ENCODE results near the gene FJX1. TPM values are rescaled to one million over a fixed set of nuclear protein-coding genes. Genes with fewer than 3 reads are reported as not detected.

Gene FJX1
- total and polyA plus RNA-seq, 7 donors, result 0.60 to 8.0 (median 2.4) TPM

DNA sequence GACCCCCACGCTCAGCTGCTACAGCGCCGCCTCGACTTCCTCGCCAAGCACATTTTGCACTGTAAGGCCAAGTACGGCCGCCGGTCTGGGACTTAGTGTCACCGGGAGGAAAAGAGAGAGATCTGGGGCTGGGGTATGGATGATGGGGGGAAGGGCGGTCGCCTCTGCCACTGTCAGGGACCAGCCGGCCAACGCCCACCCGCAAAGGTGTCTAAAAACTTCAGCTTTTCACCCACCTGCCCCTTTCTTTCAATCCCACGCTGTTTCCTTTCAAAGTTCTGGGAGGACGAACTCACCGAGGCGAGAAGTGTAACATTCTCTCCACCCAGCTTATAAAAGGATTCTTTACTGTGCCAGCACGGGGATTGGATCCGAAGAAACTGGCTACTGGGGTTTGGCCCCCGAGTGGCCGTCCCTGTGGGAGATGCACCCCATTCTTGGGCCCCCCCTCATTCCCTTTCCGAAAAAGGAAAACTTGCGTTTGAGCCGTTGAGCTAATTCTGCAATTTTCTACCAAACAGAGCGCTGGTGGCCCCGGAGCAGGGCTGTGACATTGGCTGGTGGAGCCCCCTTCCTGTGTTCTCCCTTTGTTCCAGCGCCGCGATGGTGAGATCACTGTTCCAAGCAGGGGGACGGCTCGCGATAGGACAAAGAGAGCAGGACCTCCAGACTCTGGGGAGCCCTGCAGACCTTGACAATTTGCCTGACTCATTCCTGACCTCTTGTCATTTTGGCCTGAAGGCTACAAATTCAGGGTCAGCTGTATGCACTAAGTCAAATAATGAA lies 1.8 kb downstream of the FJX1 start:
- intact Hi-C loops (cut with DNase I), result loop anchor here (2.0 to 10.0 kb wide), 8 partner anchors 43 to 872 kb away; partner anchors contain the start of gene TRIM44 (in 1 of the 2)
- H3K27me3 ChIP-seq (ENCODE audit: insufficient read depth in 3 of 3, low read length in 2 of 3), result peaks cover 0 to 17% (median 0%) of the 10 kb centered on the region in 3 donors
- 13 to 19% (median 16%) methylated on average over 33 of the region's 33 CpGs for WGBS, 3 donors
- peak overlapping the region; percentile 74 for H3K4me3 ChIP-seq
- DNase-seq, result peak; percentile 24 to 53
- TF ChIP-seq, protein P1, sequence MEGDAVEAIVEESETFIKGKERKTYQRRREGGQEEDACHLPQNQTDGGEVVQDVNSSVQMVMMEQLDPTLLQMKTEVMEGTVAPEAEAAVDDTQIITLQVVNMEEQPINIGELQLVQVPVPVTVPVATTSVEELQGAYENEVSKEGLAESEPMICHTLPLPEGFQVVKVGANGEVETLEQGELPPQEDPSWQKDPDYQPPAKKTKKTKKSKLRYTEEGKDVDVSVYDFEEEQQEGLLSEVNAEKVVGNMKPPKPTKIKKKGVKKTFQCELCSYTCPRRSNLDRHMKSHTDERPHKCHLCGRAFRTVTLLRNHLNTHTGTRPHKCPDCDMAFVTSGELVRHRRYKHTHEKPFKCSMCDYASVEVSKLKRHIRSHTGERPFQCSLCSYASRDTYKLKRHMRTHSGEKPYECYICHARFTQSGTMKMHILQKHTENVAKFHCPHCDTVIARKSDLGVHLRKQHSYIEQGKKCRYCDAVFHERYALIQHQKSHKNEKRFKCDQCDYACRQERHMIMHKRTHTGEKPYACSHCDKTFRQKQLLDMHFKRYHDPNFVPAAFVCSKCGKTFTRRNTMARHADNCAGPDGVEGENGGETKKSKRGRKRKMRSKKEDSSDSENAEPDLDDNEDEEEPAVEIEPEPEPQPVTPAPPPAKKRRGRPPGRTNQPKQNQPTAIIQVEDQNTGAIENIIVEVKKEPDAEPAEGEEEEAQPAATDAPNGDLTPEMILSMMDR (IDR thresholded peaks at IDR 0.05), result no peak
- no peak for ATAC-seq
- no peak overlapping the region for H3K27ac ChIP-seq
- H3K4me1 ChIP-seq, result no peaks in the 10 kb centered on the region
- H3K9me3 ChIP-seq, result no peaks in the 10 kb centered on the region
- no peaks in the 10 kb centered on the region for H3K36me3 ChIP-seq (ENCODE audit: insufficient read depth in 1 of 2, low read depth in 1 of 2)

DNA sequence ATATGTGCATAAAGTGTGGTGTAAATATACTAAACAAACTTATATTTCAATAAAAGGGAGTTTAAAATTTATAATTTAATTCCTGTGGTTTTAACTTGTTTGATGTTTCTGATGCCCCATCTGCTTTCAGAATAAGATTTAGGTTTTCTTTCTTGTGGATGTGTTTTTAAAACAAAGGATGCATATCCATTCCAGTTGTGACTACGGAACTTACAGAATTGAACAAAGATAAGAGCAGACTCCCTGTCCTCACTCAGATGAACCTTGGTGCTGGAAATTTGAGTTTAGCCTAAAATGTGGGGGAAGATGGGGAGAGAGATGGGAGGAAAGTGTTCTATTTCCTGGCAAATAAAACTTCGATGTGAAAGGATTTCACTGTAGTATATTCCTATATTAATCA lies 2.5 kb downstream of the FJX1 start:
- TF ChIP-seq, protein P1 (IDR thresholded peaks at IDR 0.05), result no peak
- Histone ChIP-seq H3K27me3 (ENCODE audit: insufficient read depth in 3 of 3, low read length in 2 of 3) (peaks cover 0 to 17% (median 0%) of the 10 kb centered on the region in 3 donors), H3K9me3 (no peaks in the 10 kb centered on the region), H3K36me3 (ENCODE audit: insufficient read depth in 1 of 2, low read depth in 1 of 2) (no peaks in the 10 kb centered on the region), H3K4me3 (no peak overlapping the region), H3K27ac (no peak overlapping the region), H3K4me1 (no peaks in the 10 kb centered on the region)
- DNase-seq (no peak), ATAC-seq (no peak)
- intact Hi-C loops (cut with DNase I), result no loop called here
- 89 to 95% (median 90%) methylated on average over 2 of the region's 2 CpGs for WGBS, 3 donors

DNA sequence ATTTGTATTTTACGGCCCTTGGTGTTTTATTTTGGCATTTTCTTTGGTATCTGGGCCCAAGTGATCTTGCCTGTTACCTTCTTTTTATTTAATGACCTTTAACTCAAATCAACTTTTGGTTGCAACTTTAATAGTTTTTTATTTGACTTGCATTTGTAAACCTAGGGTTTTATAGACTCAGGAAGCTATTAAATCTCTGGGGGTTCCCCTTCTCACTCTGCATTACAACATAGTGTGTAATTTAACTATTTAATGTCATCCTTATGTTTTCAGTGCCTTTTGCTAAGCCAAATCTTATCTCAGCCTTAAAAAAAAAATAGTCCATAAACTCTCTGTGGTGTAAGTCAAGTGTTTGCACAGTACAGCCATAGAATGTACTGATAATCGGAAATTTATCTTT lies 3.4 kb downstream of the FJX1 start:
- intact Hi-C loops (cut with DNase I), result no loop called here
- Histone ChIP-seq H3K9me3 (no peaks in the 10 kb centered on the region), H3K27ac (no peak overlapping the region), H3K4me3 (no peak overlapping the region), H3K27me3 (ENCODE audit: insufficient read depth in 3 of 3, low read length in 2 of 3) (peaks cover 0 to 17% (median 0%) of the 10 kb centered on the region in 3 donors), H3K36me3 (ENCODE audit: insufficient read depth in 1 of 2, low read depth in 1 of 2) (no peaks in the 10 kb centered on the region), H3K4me1 (no peaks in the 10 kb centered on the region)
- no peak for DNase-seq
- ATAC-seq, result no peak
- WGBS, 3 donors, result 86 to 94% (median 90%) methylated on average over 2 of the region's 2 CpGs
- TF ChIP-seq, protein P1 (IDR thresholded peaks at IDR 0.05), result no peak

DNA sequence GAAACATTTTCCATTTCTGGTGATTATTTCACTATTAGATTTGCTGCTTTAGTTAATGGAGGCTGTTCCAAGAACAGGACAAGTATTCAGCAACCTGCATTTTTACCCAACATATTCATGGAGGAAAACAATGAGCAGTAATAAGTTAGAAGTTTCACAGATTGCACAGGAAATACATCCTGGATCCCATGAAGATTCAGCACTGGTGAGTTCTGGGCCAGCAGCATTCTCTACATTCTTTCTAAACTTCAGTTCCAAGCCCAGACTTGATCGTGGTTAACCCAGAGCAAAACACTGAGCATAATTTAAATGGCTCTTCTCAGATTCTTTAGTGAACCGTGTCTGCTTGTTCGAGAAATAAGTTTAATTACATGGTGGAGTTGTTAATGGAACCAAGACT lies 3.8 kb downstream of the FJX1 start:
- peaks cover 0 to 17% (median 0%) of the 10 kb centered on the region in 3 donors for H3K27me3 ChIP-seq (ENCODE audit: insufficient read depth in 3 of 3, low read length in 2 of 3)
- H3K4me3 ChIP-seq, result no peak overlapping the region
- 33 to 49% (median 36%) methylated on average over 3 of the region's 3 CpGs for WGBS, 3 donors
- intact Hi-C loops (cut with DNase I), result no loop called here
- no peaks in the 10 kb centered on the region for H3K9me3 ChIP-seq
- ATAC-seq (no peak), DNase-seq (no peak)
- TF ChIP-seq, protein P1 (IDR thresholded peaks at IDR 0.05), result no peak
- H3K27ac ChIP-seq, result no peak overlapping the region
- H3K36me3 ChIP-seq (ENCODE audit: insufficient read depth in 1 of 2, low read depth in 1 of 2), result no peaks in the 10 kb centered on the region
- no peaks in the 10 kb centered on the region for H3K4me1 ChIP-seq

Measured in psoas muscle (tissue), 8 donors.